Mesothelial cell of epicardium (in vitro differentiated cells): ENCODE results near the gene MNDA. TPM values are rescaled to one million over a fixed set of nuclear protein-coding genes. Genes with fewer than 3 reads are reported as not detected.
A peak's percentile ranks its signal among the peaks of the same experiment; 100 is the strongest.

Source experiments
- DNase-seq, 2 experiments: peaks; one replicate each; pipeline ENCODE4 v3.0.0; 2021; ENCODE audit warnings: low spot score in 2 of 2; ENCODE audit not compliant: unreplicated experiment in 2 of 2
- H3K27ac Mint-ChIP-seq: 2 replicates; pipeline ENCODE4 v1.8.0; 2021; ENCODE audit warnings: mixed read lengths
- H3K27me3 Mint-ChIP-seq: 2 replicates; pipeline ENCODE4 v1.8.0; 2021; ENCODE audit warnings: low read depth, mixed read lengths
- H3K36me3 Mint-ChIP-seq: 2 replicates; pipeline ENCODE4 v1.8.0; 2021; ENCODE audit warnings: mixed read lengths
- H3K4me1 Mint-ChIP-seq: 2 replicates; pipeline ENCODE4 v1.8.0; 2021; ENCODE audit warnings: mixed read lengths
- H3K4me3 Mint-ChIP-seq: 2 replicates; pipeline ENCODE4 v1.8.0; 2021; ENCODE audit warnings: mild to moderate bottlenecking, moderate library complexity, mixed read lengths
- H3K9me3 Mint-ChIP-seq: 2 replicates; pipeline ENCODE4 v1.8.0; 2021; ENCODE audit warnings: mixed read lengths
- CTCF ChIP-seq: fragments of 200-600 bp; sonication (generic); IDR thresholded peaks from one replicate; pipeline ENCODE4 v1.5.0; 2021; ENCODE audit warnings: antibody characterized with exemption; ENCODE audit not compliant: unreplicated experiment
- total RNA-seq: library from RNA; stranded (reverse); gene quantifications from 3 replicates; pipeline ENCODE4 v1.2.1, GENCODE V29; 2021

Gene MNDA
- total RNA-seq, 1 donor from 2014 or later = not detected

DNA sequence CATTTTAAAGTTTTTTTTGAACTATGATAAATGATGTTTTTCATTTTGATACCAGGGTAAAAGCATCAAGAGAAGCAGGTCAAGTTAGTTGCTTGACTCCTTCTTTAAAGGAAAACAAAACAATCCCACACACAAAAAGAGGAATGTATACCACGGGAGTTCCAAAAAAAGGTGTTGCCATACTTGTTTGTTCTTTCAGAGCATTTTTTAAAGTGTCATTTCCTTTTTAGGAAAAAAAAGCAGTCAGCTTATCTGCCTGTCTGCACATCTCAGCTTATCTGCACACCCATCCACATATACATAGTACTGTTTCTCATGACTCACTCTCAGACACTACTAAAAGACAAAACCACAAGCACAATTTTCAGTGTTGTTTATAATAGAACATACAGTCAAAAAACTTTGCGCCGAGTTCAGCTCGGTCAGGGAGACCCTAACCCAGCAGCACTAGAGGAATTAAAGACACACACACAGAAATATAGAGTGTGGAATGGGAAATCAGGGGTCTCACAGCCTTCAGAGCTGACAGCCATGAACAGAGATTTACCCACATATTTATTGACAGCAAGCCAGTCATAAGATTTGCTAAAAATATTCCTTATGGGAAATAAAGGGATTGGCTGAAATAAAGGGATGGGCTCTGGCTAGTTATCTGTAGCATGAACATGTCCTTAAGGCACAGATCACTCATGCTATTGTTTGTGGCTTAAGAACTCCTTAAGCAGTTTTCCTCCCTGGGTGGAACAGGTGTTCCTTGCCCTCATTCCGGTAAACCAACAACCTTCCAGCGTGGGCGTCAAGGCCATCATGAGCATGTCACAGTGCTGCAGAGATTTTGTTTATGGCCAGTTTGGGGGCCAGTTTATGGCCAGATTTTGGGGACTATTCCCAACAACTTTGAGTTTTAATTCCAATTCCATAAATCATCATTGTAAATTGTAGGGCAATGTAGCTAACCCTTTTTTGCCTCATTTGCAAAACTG lies 11.4 kb upstream of the MNDA start:
- Mint-ChIP-seq H3K27ac (peak overlapping the region; percentile 35), H3K4me3 (no peak overlapping the region), H3K36me3 (no peaks in the 10 kb centered on the region), H3K9me3 (peaks cover 17% of the 10 kb centered on the region), H3K4me1 (peaks cover 6% of the 10 kb centered on the region), H3K27me3 (no peaks in the 10 kb centered on the region)
- no peak for TF ChIP-seq CTCF
- DNase-seq = no peak

DNA sequence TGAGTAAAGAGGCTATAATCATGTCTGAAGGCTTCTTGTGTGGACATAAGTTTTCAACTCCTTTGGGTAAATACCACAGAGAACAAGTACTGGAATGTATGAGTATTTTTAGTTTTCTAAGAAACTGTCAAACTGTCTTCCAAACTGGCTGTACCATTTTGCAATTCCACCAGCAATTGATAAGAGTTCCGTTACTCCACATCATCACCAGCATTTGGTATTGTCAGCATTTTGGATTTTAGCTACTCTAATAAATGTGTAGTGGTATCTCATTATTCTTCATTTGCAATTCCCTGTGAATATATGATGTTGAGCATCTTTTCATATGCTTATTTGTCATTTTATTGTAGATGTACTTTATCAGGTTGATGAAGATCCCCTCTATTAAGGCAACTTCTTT lies 9.4 kb upstream of the MNDA start:
- no peak for DNase-seq
- H3K4me3 Mint-ChIP-seq = no peak overlapping the region
- no peak for TF ChIP-seq CTCF
- H3K9me3 Mint-ChIP-seq = peaks cover 27% of the 10 kb centered on the region
- no peaks in the 10 kb centered on the region for H3K36me3 Mint-ChIP-seq
- peaks cover 6% of the 10 kb centered on the region for H3K4me1 Mint-ChIP-seq
- no peaks in the 10 kb centered on the region for H3K27me3 Mint-ChIP-seq
- H3K27ac Mint-ChIP-seq = no peak overlapping the region

DNA sequence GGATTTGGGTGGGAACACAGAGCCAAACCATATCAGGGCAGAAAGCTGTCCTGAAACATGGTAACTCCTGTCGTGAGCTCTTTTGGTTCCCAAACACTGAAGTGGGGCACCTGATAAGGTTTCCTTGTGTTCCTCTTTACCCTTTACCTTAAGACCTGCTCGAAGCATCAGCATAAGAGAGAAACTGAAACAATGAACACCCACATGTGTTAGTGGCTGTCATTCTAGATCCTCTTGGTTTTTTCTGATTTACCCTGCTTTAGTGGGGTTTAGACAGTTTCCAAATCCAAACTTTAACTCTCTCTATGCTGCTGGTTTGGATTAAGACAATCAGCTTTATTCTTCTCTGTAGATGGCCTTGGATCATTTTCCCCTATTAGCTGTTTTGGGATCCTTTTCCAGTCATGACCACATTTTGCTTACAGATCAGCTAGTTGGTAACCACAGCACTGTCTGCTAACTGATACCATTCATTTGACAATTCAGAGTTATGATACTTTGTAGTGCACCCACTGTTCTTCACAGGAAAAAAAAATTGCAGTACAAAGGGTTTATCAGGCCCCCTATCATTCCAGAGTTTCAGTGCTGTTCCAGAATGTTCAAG lies 975 bp upstream of the MNDA start:
- H3K27ac Mint-ChIP-seq = no peak overlapping the region
- H3K4me3 Mint-ChIP-seq = no peak overlapping the region
- TF ChIP-seq CTCF = no peak
- no peaks in the 10 kb centered on the region for H3K4me1 Mint-ChIP-seq
- H3K36me3 Mint-ChIP-seq = no peaks in the 10 kb centered on the region
- DNase-seq = no peak
- peaks cover 33% of the 10 kb centered on the region for H3K9me3 Mint-ChIP-seq
- H3K27me3 Mint-ChIP-seq = no peaks in the 10 kb centered on the region

DNA sequence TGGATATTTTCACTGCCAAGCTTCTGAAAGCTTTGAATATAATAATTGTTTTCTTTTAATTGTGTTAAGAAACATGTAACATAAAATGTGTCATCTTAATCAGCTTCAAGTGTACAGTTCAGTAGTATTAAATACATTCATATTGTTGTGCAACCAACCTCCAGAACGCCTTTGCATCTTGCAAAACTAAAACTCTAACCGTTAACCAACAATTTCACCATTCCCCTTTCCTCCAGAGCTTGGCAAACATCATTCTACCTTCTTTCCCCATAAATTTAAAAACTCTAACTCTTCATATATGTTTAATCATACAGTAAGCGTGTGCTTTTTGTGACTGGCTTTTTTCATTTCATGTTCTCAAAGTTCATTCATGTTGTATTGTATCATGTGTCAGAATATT lies 2.1 kb downstream of the MNDA start:
- TF ChIP-seq CTCF = no peak
- H3K9me3 Mint-ChIP-seq = peaks cover 10% of the 10 kb centered on the region
- no peaks in the 10 kb centered on the region for H3K36me3 Mint-ChIP-seq
- H3K4me1 Mint-ChIP-seq = no peaks in the 10 kb centered on the region
- H3K27ac Mint-ChIP-seq = no peak overlapping the region
- H3K27me3 Mint-ChIP-seq = no peaks in the 10 kb centered on the region
- no peak overlapping the region for H3K4me3 Mint-ChIP-seq
- no peak for DNase-seq

DNA sequence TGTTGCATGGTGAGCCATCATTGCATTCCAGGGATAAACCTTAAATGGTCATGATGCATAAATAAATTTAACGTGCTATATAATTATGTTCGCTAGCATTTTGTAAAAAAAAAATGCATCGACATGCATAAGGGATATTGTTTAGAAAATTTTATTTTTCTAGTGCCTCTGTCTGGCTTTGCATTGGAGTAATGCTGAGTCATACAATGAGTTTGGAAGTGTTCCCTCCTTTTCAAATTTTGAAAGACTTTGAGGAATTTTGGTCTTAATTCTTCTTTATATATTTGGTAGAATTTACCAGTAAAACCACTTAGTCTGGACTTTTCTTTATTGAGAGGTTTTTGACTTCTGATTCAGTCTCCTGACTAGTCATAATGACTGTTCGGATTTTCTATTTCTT lies 4.9 kb downstream of the MNDA start:
- no peak for TF ChIP-seq CTCF
- Mint-ChIP-seq H3K27me3 (no peaks in the 10 kb centered on the region), H3K36me3 (no peaks in the 10 kb centered on the region), H3K9me3 (peaks cover 12% of the 10 kb centered on the region), H3K4me3 (no peak overlapping the region), H3K27ac (no peak overlapping the region), H3K4me1 (no peaks in the 10 kb centered on the region)
- no peak for DNase-seq
